ENCODE data around the gene ZNF385B.

Gene ZNF385B

GRCh38 chr2:179533875-179534274 is 327.5 kb downstream of the ZNF385B start:
- Histone ChIP-seq H3K36me3 (ENCODE audit: insufficient read depth, low read length) (no peaks in the 10 kb centered on the region), H2AFZ (ENCODE audit: low read length, unreplicated experiment) (no peak overlapping the region), H3K4me3 (ENCODE audit: low read depth, low read length) (no peak overlapping the region), H3K27me3 (ENCODE audit: insufficient read depth, low read length) (no peaks in the 10 kb centered on the region), H3K4me1 (ENCODE audit: control insufficient read depth, insufficient read depth, low read length, unreplicated experiment) (peaks cover 23% of the 10 kb centered on the region), H3K79me2 (ENCODE audit: control insufficient read depth, insufficient read depth, low read length, unreplicated experiment) (no peaks in the 10 kb centered on the region), H3K27ac (ENCODE audit: low read depth, low read length) (no peak overlapping the region)

- Histone ChIP-seq H3K4me3 (ENCODE audit: low read depth, low read length) (no peak overlapping the region), H2AFZ (ENCODE audit: low read length, unreplicated experiment) (no peak overlapping the region), H3K27me3 (ENCODE audit: insufficient read depth, low read length) (no peaks in the 10 kb centered on the region), H3K4me1 (ENCODE audit: control insufficient read depth, insufficient read depth, low read length, unreplicated experiment) (peaks cover 18% of the 10 kb centered on the region), H3K36me3 (ENCODE audit: insufficient read depth, low read length) (no peaks in the 10 kb centered on the region), H3K27ac (ENCODE audit: low read depth, low read length) (no peak overlapping the region), H3K79me2 (ENCODE audit: control insufficient read depth, insufficient read depth, low read length, unreplicated experiment) (no peaks in the 10 kb centered on the region)
These were observed 328.5 kb downstream of the ZNF385B start for GRCh38 chr2:179532863-179533278.

GRCh38 chr2:179528576-179529069 is 332.8 kb downstream of the ZNF385B start:
- H3K79me2 ChIP-seq (ENCODE audit: control insufficient read depth, insufficient read depth, low read length, unreplicated experiment), result no peaks in the 10 kb centered on the region
- H2AFZ ChIP-seq (ENCODE audit: low read length, unreplicated experiment), result no peak overlapping the region
- no peak overlapping the region for H3K27ac ChIP-seq (ENCODE audit: low read depth, low read length)
- H3K4me3 ChIP-seq (ENCODE audit: low read depth, low read length), result no peak overlapping the region
- no peaks in the 10 kb centered on the region for H3K4me1 ChIP-seq (ENCODE audit: control insufficient read depth, insufficient read depth, low read length, unreplicated experiment)
- no peaks in the 10 kb centered on the region for H3K36me3 ChIP-seq (ENCODE audit: insufficient read depth, low read length)
- no peaks in the 10 kb centered on the region for H3K27me3 ChIP-seq (ENCODE audit: insufficient read depth, low read length)

GRCh38 chr2:179525340-179525739 is 336.1 kb downstream of the ZNF385B start:
- H3K79me2 ChIP-seq (ENCODE audit: control insufficient read depth, insufficient read depth, low read length, unreplicated experiment), result no peaks in the 10 kb centered on the region
- no peaks in the 10 kb centered on the region for H3K27me3 ChIP-seq (ENCODE audit: insufficient read depth, low read length)
- no peak overlapping the region for H3K27ac ChIP-seq (ENCODE audit: low read depth, low read length)
- no peak overlapping the region for H3K4me3 ChIP-seq (ENCODE audit: low read depth, low read length)
- H3K4me1 ChIP-seq (ENCODE audit: control insufficient read depth, insufficient read depth, low read length, unreplicated experiment), result no peaks in the 10 kb centered on the region
- no peaks in the 10 kb centered on the region for H3K36me3 ChIP-seq (ENCODE audit: insufficient read depth, low read length)
- H2AFZ ChIP-seq (ENCODE audit: low read length, unreplicated experiment), result no peak overlapping the region

GRCh38 chr2:179524809-179525339 is 336.5 kb downstream of the ZNF385B start:
- Histone ChIP-seq H3K79me2 (ENCODE audit: control insufficient read depth, insufficient read depth, low read length, unreplicated experiment) (no peaks in the 10 kb centered on the region), H3K4me3 (ENCODE audit: low read depth, low read length) (no peak overlapping the region), H3K27ac (ENCODE audit: low read depth, low read length) (no peak overlapping the region), H3K36me3 (ENCODE audit: insufficient read depth, low read length) (no peaks in the 10 kb centered on the region), H3K4me1 (ENCODE audit: control insufficient read depth, insufficient read depth, low read length, unreplicated experiment) (no peaks in the 10 kb centered on the region), H3K27me3 (ENCODE audit: insufficient read depth, low read length) (no peaks in the 10 kb centered on the region), H2AFZ (ENCODE audit: low read length, unreplicated experiment) (no peak overlapping the region)

- H3K27ac ChIP-seq (ENCODE audit: low read depth, low read length), result no peak overlapping the region
- no peak overlapping the region for H2AFZ ChIP-seq (ENCODE audit: low read length, unreplicated experiment)
- no peaks in the 10 kb centered on the region for H3K27me3 ChIP-seq (ENCODE audit: insufficient read depth, low read length)
- no peaks in the 10 kb centered on the region for H3K79me2 ChIP-seq (ENCODE audit: control insufficient read depth, insufficient read depth, low read length, unreplicated experiment)
- H3K4me1 ChIP-seq (ENCODE audit: control insufficient read depth, insufficient read depth, low read length, unreplicated experiment), result no peaks in the 10 kb centered on the region
- no peaks in the 10 kb centered on the region for H3K36me3 ChIP-seq (ENCODE audit: insufficient read depth, low read length)
- H3K4me3 ChIP-seq (ENCODE audit: low read depth, low read length), result no peak overlapping the region
These were observed 339.5 kb downstream of the ZNF385B start for GRCh38 chr2:179521944-179522343.

- Histone ChIP-seq H3K4me1 (ENCODE audit: control insufficient read depth, insufficient read depth, low read length, unreplicated experiment) (no peaks in the 10 kb centered on the region), H3K79me2 (ENCODE audit: control insufficient read depth, insufficient read depth, low read length, unreplicated experiment) (no peaks in the 10 kb centered on the region), H2AFZ (ENCODE audit: low read length, unreplicated experiment) (no peak overlapping the region), H3K36me3 (ENCODE audit: insufficient read depth, low read length) (no peaks in the 10 kb centered on the region), H3K27ac (ENCODE audit: low read depth, low read length) (no peak overlapping the region), H3K4me3 (ENCODE audit: low read depth, low read length) (no peak overlapping the region), H3K27me3 (ENCODE audit: insufficient read depth, low read length) (no peaks in the 10 kb centered on the region)
These were observed 342.6 kb downstream of the ZNF385B start for GRCh38 chr2:179518830-179519229.

GRCh38 chr2:179513181-179513580 is 348.2 kb downstream of the ZNF385B start:
- Histone ChIP-seq H3K27me3 (ENCODE audit: insufficient read depth, low read length) (no peaks in the 10 kb centered on the region), H3K27ac (ENCODE audit: low read depth, low read length) (no peak overlapping the region), H2AFZ (ENCODE audit: low read length, unreplicated experiment) (no peak overlapping the region), H3K36me3 (ENCODE audit: insufficient read depth, low read length) (no peaks in the 10 kb centered on the region), H3K4me3 (ENCODE audit: low read depth, low read length) (no peak overlapping the region), H3K4me1 (ENCODE audit: control insufficient read depth, insufficient read depth, low read length, unreplicated experiment) (no peaks in the 10 kb centered on the region), H3K79me2 (ENCODE audit: control insufficient read depth, insufficient read depth, low read length, unreplicated experiment) (no peaks in the 10 kb centered on the region)

- Histone ChIP-seq H3K36me3 (ENCODE audit: insufficient read depth, low read length) (no peaks in the 10 kb centered on the region), H3K4me3 (ENCODE audit: low read depth, low read length) (no peak overlapping the region), H2AFZ (ENCODE audit: low read length, unreplicated experiment) (no peak overlapping the region), H3K79me2 (ENCODE audit: control insufficient read depth, insufficient read depth, low read length, unreplicated experiment) (no peaks in the 10 kb centered on the region), H3K27ac (ENCODE audit: low read depth, low read length) (no peak overlapping the region), H3K4me1 (ENCODE audit: control insufficient read depth, insufficient read depth, low read length, unreplicated experiment) (no peaks in the 10 kb centered on the region), H3K27me3 (ENCODE audit: insufficient read depth, low read length) (no peaks in the 10 kb centered on the region)
These were observed 349.0 kb downstream of the ZNF385B start for GRCh38 chr2:179512281-179513035.

GRCh38 chr2:179511105-179511789 is 350.2 kb downstream of the ZNF385B start:
- Histone ChIP-seq H3K4me3 (ENCODE audit: low read depth, low read length) (no peak overlapping the region), H3K27me3 (ENCODE audit: insufficient read depth, low read length) (no peaks in the 10 kb centered on the region), H3K4me1 (ENCODE audit: control insufficient read depth, insufficient read depth, low read length, unreplicated experiment) (no peaks in the 10 kb centered on the region), H2AFZ (ENCODE audit: low read length, unreplicated experiment) (no peak overlapping the region), H3K27ac (ENCODE audit: low read depth, low read length) (no peak overlapping the region), H3K79me2 (ENCODE audit: control insufficient read depth, insufficient read depth, low read length, unreplicated experiment) (no peaks in the 10 kb centered on the region), H3K36me3 (ENCODE audit: insufficient read depth, low read length) (no peaks in the 10 kb centered on the region)

- Histone ChIP-seq H3K27me3 (ENCODE audit: insufficient read depth, low read length) (no peaks in the 10 kb centered on the region), H3K27ac (ENCODE audit: low read depth, low read length) (no peak overlapping the region), H3K4me3 (ENCODE audit: low read depth, low read length) (no peak overlapping the region), H3K79me2 (ENCODE audit: control insufficient read depth, insufficient read depth, low read length, unreplicated experiment) (no peaks in the 10 kb centered on the region), H3K36me3 (ENCODE audit: insufficient read depth, low read length) (no peaks in the 10 kb centered on the region), H3K4me1 (ENCODE audit: control insufficient read depth, insufficient read depth, low read length, unreplicated experiment) (peaks cover 2% of the 10 kb centered on the region), H2AFZ (ENCODE audit: low read length, unreplicated experiment) (no peak overlapping the region)
These were observed 366.1 kb downstream of the ZNF385B start for GRCh38 chr2:179495315-179495714.

Measured in ACC112 (cell line).